ENCODE results near the gene GPAT2. TPM values are rescaled to one million over a fixed set of nuclear protein-coding genes. Genes with fewer than 3 reads are reported as not detected.
"Not testable (repeated sequence)": the region's sequence is repeated elsewhere in the genome, so short reads cannot be mapped to it uniquely, and the experiment has no call there.

Gene GPAT2
- total and polyA plus RNA-seq, 11 donors, result 1.7 to 20.2 (median 5.5) TPM

DNA sequence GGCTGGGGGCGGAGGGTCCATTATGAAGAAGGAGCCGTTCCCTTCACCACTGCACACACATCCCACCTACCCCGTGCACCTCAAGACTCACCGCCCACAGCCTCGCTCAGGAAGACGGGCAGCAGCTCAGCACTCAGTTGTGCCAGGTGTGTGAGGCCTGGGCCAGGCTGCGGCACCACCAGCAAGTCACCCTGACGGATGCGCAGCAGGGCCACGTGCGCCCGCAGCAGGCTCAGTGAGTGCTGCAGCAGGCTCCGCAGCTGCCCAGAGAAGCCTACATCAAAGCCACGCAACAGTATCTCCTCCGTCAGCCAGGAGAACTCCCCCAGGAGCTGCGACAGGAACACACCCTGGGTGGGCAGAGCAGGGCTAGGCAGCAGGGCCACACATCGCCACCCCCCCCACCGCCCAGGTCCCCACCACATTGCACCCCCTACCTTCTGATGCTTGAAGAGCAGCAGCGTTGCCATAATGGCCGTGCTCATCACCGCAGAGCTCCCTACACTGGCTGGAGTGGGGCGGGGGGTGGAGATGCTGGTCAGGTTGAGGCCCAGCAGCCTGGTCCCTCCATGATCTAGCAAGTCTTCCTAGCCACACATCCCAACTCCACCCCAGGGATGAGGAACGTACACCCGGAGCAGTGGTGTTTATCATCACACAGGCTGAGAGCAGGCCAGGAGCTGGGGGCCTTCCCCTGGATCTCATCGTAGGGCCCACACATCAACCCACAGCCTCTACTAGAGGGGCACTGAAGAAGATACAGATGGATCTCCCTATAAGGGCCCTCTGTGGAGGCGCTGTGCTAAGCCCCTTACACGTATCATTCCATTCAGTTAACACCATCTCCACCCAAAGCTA lies 10.2 kb downstream of the GPAT2 start:
- TF ChIP-seq POLR2A (IDR thresholded peaks at IDR 0.05), result no peak
- TF ChIP-seq, protein P1, sequence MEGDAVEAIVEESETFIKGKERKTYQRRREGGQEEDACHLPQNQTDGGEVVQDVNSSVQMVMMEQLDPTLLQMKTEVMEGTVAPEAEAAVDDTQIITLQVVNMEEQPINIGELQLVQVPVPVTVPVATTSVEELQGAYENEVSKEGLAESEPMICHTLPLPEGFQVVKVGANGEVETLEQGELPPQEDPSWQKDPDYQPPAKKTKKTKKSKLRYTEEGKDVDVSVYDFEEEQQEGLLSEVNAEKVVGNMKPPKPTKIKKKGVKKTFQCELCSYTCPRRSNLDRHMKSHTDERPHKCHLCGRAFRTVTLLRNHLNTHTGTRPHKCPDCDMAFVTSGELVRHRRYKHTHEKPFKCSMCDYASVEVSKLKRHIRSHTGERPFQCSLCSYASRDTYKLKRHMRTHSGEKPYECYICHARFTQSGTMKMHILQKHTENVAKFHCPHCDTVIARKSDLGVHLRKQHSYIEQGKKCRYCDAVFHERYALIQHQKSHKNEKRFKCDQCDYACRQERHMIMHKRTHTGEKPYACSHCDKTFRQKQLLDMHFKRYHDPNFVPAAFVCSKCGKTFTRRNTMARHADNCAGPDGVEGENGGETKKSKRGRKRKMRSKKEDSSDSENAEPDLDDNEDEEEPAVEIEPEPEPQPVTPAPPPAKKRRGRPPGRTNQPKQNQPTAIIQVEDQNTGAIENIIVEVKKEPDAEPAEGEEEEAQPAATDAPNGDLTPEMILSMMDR (IDR thresholded peaks at IDR 0.05), result no peak
- WGBS, 4 donors, result 85 to 93% (median 91%) methylated on average over 22 to 27 of the region's 27 CpGs
- Histone ChIP-seq H3K4me3 (peak overlapping the region in 2 of 12 donors; percentile 9 to 22), H3K9me3 (no peaks in the 10 kb centered on the region), H3K36me3 (peaks cover 0 to 7% (median 0%) of the 10 kb centered on the region in 9 donors), H3K4me1 (peaks cover 0 to 6% (median 0%) of the 10 kb centered on the region in 12 donors), H3K27ac (peak overlapping the region in 1 of 12 donors; percentile 33), H3K27me3 (no peaks in the 10 kb centered on the region)
- ATAC-seq, result no peak
- DNase-seq, result no peak
- intact Hi-C loops (cut with DNase I), result loop anchor here in 2 of 10 donors (10.0 kb wide), 2 partner anchors 90 to 150 kb away; partner anchors contain the start of gene ADRA2B (in 2 of the 2)

GRCh38 chr2:96023701-96024100 lies 11.0 kb downstream of the GPAT2 start:
- not testable (repeated sequence) for ATAC-seq, H3K27me3 ChIP-seq, DNase-seq, H3K4me1 ChIP-seq, H3K4me3 ChIP-seq, H3K27ac ChIP-seq, H3K36me3 ChIP-seq, H3K9me3 ChIP-seq
- WGBS, 4 donors, result 69 to 94% (median 82%) methylated on average over 3 to 7 of the region's 7 CpGs
- intact Hi-C loops (cut with DNase I), result loop anchor here in 2 of 10 donors (10.0 kb wide), 2 partner anchors 91 to 151 kb away; partner anchors contain the start of gene ADRA2B (in 2 of the 2)

- H3K27me3 ChIP-seq, H3K36me3 ChIP-seq, H3K4me3 ChIP-seq, H3K9me3 ChIP-seq, H3K27ac ChIP-seq, H3K4me1 ChIP-seq: not testable (repeated sequence)
- ATAC-seq (peak; percentile 80 to 89 (median 85)), DNase-seq (peak; percentile 82 to 88 (median 84))
- TF ChIP-seq, protein P1 (IDR thresholded peaks at IDR 0.05), result peak; percentile 75 to 85 (median 80)
- intact Hi-C loops (cut with DNase I), result loop anchor here in 2 of 10 donors (10.0 kb wide), 2 partner anchors 92 to 152 kb away; partner anchors contain the start of gene ADRA2B (in 2 of the 2)
- 57 to 77% (median 58%) methylated on average over 5 to 14 of the region's 19 CpGs for WGBS, 4 donors
Observed at GRCh38 chr2:96022701-96023447, 11.8 kb downstream of the GPAT2 start.

GRCh38 chr2:96022126-96022525 lies 12.6 kb downstream of the GPAT2 start:
- intact Hi-C loops (cut with DNase I), result loop anchor here in 2 of 10 donors (10.0 kb wide), 2 partner anchors 93 to 153 kb away; partner anchors contain the start of gene ADRA2B (in 2 of the 2)
- not testable (repeated sequence) for H3K27ac ChIP-seq, DNase-seq

DNA sequence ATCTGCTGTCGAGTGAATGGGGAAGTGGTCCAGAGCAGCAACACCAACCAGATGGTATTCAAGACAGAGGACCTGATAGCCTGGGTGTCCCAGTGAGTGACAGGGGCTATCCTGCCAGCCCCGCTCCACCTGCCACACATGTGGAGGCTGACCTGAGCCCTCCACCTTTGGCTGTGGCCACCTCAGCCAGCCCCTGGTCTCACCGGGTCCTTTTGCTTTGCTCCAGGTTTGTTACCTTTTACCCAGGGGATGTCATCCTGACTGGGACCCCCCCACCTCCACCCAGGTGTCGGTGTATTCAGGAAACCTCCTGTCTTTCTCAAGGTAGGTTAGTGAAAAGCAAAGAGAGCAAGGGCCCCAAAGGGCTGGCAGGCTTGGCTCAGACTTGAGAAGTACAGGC lies 13.6 kb downstream of the GPAT2 start:
- 89 to 95% (median 94%) methylated on average over 4 of the region's 4 CpGs for WGBS, 4 donors
- ATAC-seq, H3K27ac ChIP-seq, H3K36me3 ChIP-seq, DNase-seq, H3K4me3 ChIP-seq, H3K9me3 ChIP-seq, H3K4me1 ChIP-seq, H3K27me3 ChIP-seq: not testable (repeated sequence)
- intact Hi-C loops (cut with DNase I), result loop anchor here in 2 of 10 donors (10.0 kb wide), 2 partner anchors 94 to 154 kb away; partner anchors contain the start of gene ADRA2B (in 2 of the 2)

More at GRCh38 chr2:96022126-96022525, 12.6 kb downstream of the GPAT2 start:
- 85 to 92% (median 86%) methylated on average over 4 to 7 of the region's 7 CpGs for WGBS, 4 donors
- H3K4me1 ChIP-seq, H3K9me3 ChIP-seq, H3K4me3 ChIP-seq, H3K27me3 ChIP-seq, ATAC-seq, H3K36me3 ChIP-seq: not testable (repeated sequence)

- intact Hi-C loops (cut with DNase I), result loop anchor here in 2 of 10 donors (10.0 kb wide), 2 partner anchors 95 to 155 kb away; partner anchors contain the start of gene ADRA2B (in 2 of the 2)
- ATAC-seq, result peak in 1 of 4 donors; percentile 9
- DNase-seq, H3K36me3 ChIP-seq, H3K9me3 ChIP-seq, H3K27ac ChIP-seq, H3K27me3 ChIP-seq, H3K4me1 ChIP-seq, H3K4me3 ChIP-seq: not testable (repeated sequence)
- WGBS, 4 donors, result 77 to 84% (median 82%) methylated on average over 3 to 4 of the region's 9 CpGs
Observed at GRCh38 chr2:96019909-96020590, 14.7 kb downstream of the GPAT2 start.

GRCh38 chr2:96016321-96016720 lies 18.4 kb downstream of the GPAT2 start:
- ATAC-seq; H3K9me3 ChIP-seq; H3K27ac ChIP-seq; H3K36me3 ChIP-seq; intact Hi-C loops (cut with DNase I); H3K27me3 ChIP-seq; DNase-seq; H3K4me3 ChIP-seq: not testable (repeated sequence)
- WGBS, 4 donors, result 91 to 92% (median 92%) methylated on average over 3 to 4 of the region's 4 CpGs
- H3K4me1 ChIP-seq, result peaks cover 0 to 12% (median 0%) of the 10 kb centered on the region in 12 donors

Measured in heart left ventricle (tissue), 16 donors.